Fibroblast of the aortic adventitia (primary cell): ENCODE results near the gene CMC1. TPM values are rescaled to one million over a fixed set of nuclear protein-coding genes. Genes with fewer than 3 reads are reported as not detected.

Source experiments
- DNase-seq: peaks from one replicate; pipeline ENCODE4 v3.0.0-alpha.2; 2010; ENCODE audit warnings: low read depth
- H3K4me3 ChIP-seq: 2 replicates; pipeline ENCODE4 v1.5.1; 2011; ENCODE audit warnings: low read depth, mild to moderate bottlenecking, control low read depth, low read length, moderate library complexity
- CTCF ChIP-seq: IDR thresholded peaks from 2 replicates; pipeline ENCODE4 v1.5.1; 2011; ENCODE audit warnings: mild to moderate bottlenecking, low read length, control low read depth, inconsistent platforms; ENCODE audit not compliant: insufficient read depth
- total RNA-seq: library from RNA; depleted of rRNA; stranded (reverse); fragments of >200 nt; gene quantifications from 2 replicates; pipeline ENCODE4 v1.2.3, GENCODE V29; 2012; ENCODE audit warnings: low replicate concordance

The CMC1 gene
- total RNA-seq, 1 donor, result 8.5 TPM

GRCh38 chr3:28286595-28286994 lies 45.2 kb downstream of the CMC1 start:
- peak; percentile 65 for TF ChIP-seq CTCF
- H3K4me3 ChIP-seq, result no peak overlapping the region
- DNase-seq, result peak; percentile 65

- TF ChIP-seq CTCF, result no peak
- no peak for DNase-seq
- no peak overlapping the region for H3K4me3 ChIP-seq
These were observed 45.6 kb downstream of the CMC1 start for GRCh38 chr3:28287046-28287445.

GRCh38 chr3:28290863-28291300 lies 49.5 kb downstream of the CMC1 start:
- no peak for DNase-seq
- H3K4me3 ChIP-seq, result no peak overlapping the region
- no peak for TF ChIP-seq CTCF

- no peak for DNase-seq
- H3K4me3 ChIP-seq, result no peak overlapping the region
- TF ChIP-seq CTCF, result no peak
These were observed 50.2 kb downstream of the CMC1 start for GRCh38 chr3:28291577-28291976.

GRCh38 chr3:28292622-28293021 lies 51.2 kb downstream of the CMC1 start:
- no peak for TF ChIP-seq CTCF
- H3K4me3 ChIP-seq, result no peak overlapping the region
- no peak for DNase-seq

GRCh38 chr3:28294667-28295413 lies 53.4 kb downstream of the CMC1 start:
- DNase-seq, result no peak
- TF ChIP-seq CTCF, result no peak
- H3K4me3 ChIP-seq, result no peak overlapping the region
